LNCaP clone FGC (cell line): ENCODE measurements around the gene CNNM3.

Source experiments
- DNase-seq: peaks from one replicate; pipeline ENCODE4 v3.0.0-alpha.2; 2011; ENCODE audit warnings: low read depth
- H3K4me3 ChIP-seq: 2 replicates; pipeline ENCODE4 v1.5.1; 2011; ENCODE audit warnings: mild to moderate bottlenecking, low read depth, low read length, control low read depth
- TF ChIP-seq, protein P1 (sequence below): IDR thresholded peaks from 2 replicates; pipeline ENCODE4 v1.5.1; 2012; ENCODE audit warnings: mild to moderate bottlenecking; ENCODE audit not compliant: control insufficient read depth, insufficient read depth; ENCODE audit errors: extremely low read depth

Gene CNNM3

DNA sequence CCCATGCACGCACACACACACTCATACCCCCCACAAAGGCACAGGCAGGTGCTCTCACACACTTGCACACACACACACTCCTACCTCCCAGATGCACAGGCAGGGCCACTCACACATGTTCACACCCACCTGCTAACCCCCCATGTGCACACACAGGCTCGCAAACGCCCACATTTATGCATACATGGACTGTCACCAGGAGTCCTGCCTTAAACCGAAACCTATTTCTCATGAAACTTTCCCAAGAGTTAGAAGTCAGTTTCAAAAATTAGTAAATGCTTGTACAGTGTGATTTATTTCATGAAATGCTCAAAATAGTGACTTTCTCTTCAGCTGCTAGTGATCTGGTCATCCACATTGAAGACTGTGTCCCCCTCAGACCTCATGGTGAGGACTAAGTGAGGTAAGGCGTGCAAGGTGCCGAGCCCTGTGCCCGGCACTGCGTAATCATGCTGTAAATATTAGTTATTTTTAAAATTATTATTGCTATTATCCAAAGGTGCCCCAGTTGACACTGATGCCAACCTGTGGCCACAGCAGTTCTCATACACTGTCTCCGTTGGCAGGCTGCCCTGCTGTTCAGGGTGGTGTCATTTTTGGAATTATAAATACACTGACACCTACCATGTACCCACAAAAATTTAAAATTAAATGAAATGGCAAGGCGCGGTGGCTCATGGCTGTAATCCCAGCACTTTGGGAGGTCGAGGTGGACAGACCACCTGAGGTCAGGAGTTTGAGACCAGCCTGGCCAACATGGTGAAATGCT lies 43.0 kb upstream of the CNNM3 start:
- TF ChIP-seq, protein P1, sequence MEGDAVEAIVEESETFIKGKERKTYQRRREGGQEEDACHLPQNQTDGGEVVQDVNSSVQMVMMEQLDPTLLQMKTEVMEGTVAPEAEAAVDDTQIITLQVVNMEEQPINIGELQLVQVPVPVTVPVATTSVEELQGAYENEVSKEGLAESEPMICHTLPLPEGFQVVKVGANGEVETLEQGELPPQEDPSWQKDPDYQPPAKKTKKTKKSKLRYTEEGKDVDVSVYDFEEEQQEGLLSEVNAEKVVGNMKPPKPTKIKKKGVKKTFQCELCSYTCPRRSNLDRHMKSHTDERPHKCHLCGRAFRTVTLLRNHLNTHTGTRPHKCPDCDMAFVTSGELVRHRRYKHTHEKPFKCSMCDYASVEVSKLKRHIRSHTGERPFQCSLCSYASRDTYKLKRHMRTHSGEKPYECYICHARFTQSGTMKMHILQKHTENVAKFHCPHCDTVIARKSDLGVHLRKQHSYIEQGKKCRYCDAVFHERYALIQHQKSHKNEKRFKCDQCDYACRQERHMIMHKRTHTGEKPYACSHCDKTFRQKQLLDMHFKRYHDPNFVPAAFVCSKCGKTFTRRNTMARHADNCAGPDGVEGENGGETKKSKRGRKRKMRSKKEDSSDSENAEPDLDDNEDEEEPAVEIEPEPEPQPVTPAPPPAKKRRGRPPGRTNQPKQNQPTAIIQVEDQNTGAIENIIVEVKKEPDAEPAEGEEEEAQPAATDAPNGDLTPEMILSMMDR = no peak
- H3K4me3 ChIP-seq = no peak overlapping the region
- DNase-seq = no peak

DNA sequence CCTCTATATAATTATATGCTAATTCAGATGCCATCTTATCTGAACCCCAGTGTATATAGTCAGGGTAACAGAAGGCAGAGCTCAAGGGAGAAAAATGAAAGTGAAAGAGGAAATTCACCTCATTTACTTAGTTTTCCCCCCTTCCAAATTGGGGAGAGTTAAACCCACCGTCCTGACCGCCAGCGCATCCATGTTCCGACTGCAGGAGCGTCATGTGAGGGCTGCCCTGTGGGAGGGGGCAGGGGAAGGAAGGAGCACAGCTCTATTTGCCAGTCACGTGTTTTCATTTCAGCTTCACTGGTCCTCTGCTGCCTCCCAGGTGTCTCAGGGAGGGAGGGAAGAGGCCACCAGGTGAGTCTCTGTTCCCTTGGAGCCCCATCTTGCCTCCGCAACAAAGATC lies 42.1 kb upstream of the CNNM3 start:
- no peak for DNase-seq
- TF ChIP-seq, protein P1 = no peak
- H3K4me3 ChIP-seq = no peak overlapping the region

DNA sequence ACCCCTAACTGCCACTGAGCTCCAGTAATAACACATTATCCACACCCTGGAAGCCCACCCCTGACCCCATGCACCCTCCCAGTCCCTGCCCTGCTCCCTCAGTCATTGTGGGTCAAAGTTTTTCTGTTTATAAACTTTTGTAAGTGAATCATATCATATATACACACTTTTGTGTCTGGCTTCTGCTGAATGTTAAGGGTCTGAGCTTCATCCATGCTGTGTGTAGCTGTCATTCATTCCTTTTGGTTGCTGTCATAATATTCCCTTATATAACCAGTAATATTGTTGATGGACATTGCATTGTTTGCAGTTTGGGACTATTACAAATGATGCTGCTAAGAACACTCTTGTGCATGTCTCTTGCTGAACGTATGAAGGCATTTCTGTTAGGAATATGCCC lies 40.9 kb upstream of the CNNM3 start:
- no peak overlapping the region for H3K4me3 ChIP-seq
- DNase-seq = no peak
- TF ChIP-seq, protein P1 = no peak

DNA sequence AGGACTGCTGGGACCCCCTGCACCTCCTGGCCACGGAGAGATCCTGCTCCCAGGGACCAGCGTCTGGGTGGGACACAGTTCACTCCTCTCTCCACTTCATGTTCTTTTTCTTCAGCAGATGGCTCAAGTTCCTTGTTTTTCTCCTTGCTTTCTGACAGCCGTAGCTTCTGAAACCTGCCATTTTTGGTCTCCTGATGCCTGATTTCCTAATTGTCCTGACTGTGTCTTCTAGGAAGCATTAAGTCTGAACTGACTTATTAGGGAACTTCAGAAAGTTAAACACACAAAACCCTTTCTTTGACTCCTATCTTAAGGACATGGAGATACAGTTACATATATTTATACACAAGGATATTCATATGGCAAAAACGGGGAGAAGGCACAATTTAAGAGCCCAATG lies 32.7 kb upstream of the CNNM3 start:
- H3K4me3 ChIP-seq = no peak overlapping the region
- TF ChIP-seq, protein P1 = no peak
- no peak for DNase-seq

DNA sequence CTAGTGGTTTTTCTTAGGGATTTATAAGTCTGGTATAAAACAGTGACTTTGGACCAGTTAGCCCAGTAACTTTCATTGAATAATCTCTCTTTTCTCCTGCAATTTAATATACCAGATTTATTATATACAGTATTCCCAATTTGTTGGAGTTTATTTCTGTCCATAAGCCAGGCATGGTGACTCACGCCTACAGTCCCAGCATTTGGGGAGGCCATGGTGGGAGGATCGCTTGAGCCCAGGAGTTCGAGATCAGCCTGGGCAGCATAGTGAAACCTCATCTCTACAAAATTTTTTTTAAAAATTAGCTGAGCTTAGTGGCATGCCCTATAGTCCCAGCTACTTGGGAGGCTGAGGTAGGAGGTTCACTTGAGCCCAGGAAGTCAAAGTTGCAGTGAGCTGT lies 28.7 kb upstream of the CNNM3 start:
- TF ChIP-seq, protein P1 = no peak
- H3K4me3 ChIP-seq = no peak overlapping the region
- no peak for DNase-seq

DNA sequence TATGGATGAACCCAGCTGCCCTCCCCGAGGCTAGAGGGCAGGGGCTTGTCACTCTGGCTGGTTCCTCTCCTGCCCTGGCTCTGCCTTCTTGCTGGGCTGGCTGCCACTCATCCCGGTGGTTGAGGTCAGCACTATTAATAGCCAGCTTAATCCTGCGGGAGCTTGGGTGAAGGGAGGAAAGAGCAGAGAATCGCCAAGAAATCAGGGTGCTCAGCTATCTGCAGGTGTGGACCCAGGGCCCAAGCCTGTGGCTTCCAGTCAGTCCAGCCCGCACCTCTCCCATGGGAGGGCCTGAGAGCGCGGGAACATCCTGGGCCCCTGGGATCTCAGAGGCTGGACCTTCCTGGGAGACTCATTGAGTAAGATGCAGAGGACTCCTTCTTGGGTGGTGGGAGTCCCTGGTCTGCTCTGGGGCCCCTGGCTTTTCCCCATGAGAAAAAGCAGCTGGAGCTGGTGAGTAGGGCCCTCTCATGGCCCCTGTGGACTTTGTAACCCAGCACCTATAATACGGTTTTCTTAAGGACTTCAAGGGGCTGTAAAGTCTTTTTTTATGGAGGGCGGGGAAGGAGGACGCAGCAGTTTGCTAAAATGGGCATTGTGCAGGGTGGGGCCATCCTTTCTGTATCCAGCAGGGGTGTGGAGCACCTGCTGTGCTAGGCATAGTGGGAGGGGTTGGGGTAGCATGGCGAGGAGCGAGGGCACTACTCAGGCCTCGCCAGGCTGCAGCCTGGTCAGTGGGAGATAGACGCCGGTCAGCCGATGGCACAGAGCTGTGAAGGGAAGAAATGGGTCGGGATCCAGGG lies 27.4 kb upstream of the CNNM3 start:
- TF ChIP-seq, protein P1 = no peak
- no peak overlapping the region for H3K4me3 ChIP-seq
- peak; percentile 35 for DNase-seq
